PC-9 (cell line): Measurements from ENCODE around the gene RIPOR1. TPM values are rescaled to one million over a fixed set of nuclear protein-coding genes. Genes with fewer than 3 reads are reported as not detected.
A peak's percentile ranks its signal among the peaks of the same experiment; 100 is the strongest.

Source experiments
- BruUV-seq: library from RNA; stranded (reverse); fragments of 400-500 nt; replicated peaks from 2 replicates; lab custom pipeline; 2021; lab: Mats Ljungman, UMichigan
- CTCF ChIA-PET: fragments of 300-600 bp; sonication (Branson Sonifier 250); formaldehyde crosslinking; loops from one replicate; lab custom pipeline; 2022; ENCODE audit warnings: antibody characterized with exemption; lab: Charles Lee
- POLR2A ChIA-PET: fragments of 300-600 bp; sonication (Branson Sonifier 250); formaldehyde crosslinking; loops from one replicate; lab custom pipeline; 2022; ENCODE audit warnings: antibody characterized with exemption; ENCODE audit not compliant: unreplicated experiment; lab: Charles Lee
- DNase-seq, 2 experiments: peaks; one replicate each; pipeline versions ENCODE4 v3.0.0 to v3.0.0-alpha.2; 2015 to 2022; ENCODE audit warnings: mixed read lengths in 1 of 2
- H2AFZ ChIP-seq: fragments of 200-600 bp; sonication (generic); 2 replicates; pipeline ENCODE4 v1.8.1; 2017; ENCODE audit warnings: antibody characterized with exemption
- H3F3A ChIP-seq: fragments of 200-600 bp; sonication (generic); 2 replicates; pipeline ENCODE4 v1.8.1; 2017; ENCODE audit warnings: antibody characterized with exemption, mild to moderate bottlenecking, low read depth; ENCODE audit not compliant: insufficient read depth
- H3K27ac ChIP-seq: fragments of 200-600 bp; sonication (generic); 2 replicates; pipeline ENCODE4 v1.6.1; 2016; ENCODE audit warnings: mixed run types
- H3K27me3 ChIP-seq: fragments of 200-600 bp; sonication (generic); 2 replicates; pipeline ENCODE4 v1.6.1; 2016; ENCODE audit warnings: low read depth, mixed run types; ENCODE audit not compliant: insufficient read depth
- H3K36me3 ChIP-seq: fragments of 200-600 bp; sonication (generic); 2 replicates; pipeline ENCODE4 v1.6.1; 2016; ENCODE audit warnings: low read depth, mixed run types
- H3K4me1 ChIP-seq: fragments of 200-600 bp; sonication (generic); replicated peaks from 2 replicates; pipeline ENCODE4 v1.6.1; 2016; ENCODE audit warnings: mixed run types; ENCODE audit not compliant: insufficient read depth
- H3K4me2 ChIP-seq: fragments of 200-600 bp; sonication (generic); 2 replicates; pipeline ENCODE4 v1.6.1; 2017; ENCODE audit warnings: mixed run types
- H3K4me3 ChIP-seq: fragments of 200-600 bp; sonication (generic); 2 replicates; pipeline ENCODE4 v1.6.1; 2016; ENCODE audit warnings: mixed run types
- H3K79me2 ChIP-seq: fragments of 200-600 bp; sonication (generic); 2 replicates; pipeline ENCODE4 v1.6.1; 2017; ENCODE audit warnings: low read depth, mixed run types
- H3K9me2 ChIP-seq: fragments of 200-600 bp; sonication (generic); 2 replicates; pipeline ENCODE4 v1.8.1; 2017; ENCODE audit warnings: mild to moderate bottlenecking; ENCODE audit not compliant: insufficient read depth
- H3K9me3 ChIP-seq: fragments of 200-600 bp; sonication (generic); 2 replicates; pipeline ENCODE4 v1.8.1; 2016; ENCODE audit warnings: low read depth; ENCODE audit not compliant: insufficient read depth
- H4K20me1 ChIP-seq: fragments of 200-600 bp; sonication (generic); 2 replicates; pipeline ENCODE4 v1.8.1; 2017; ENCODE audit not compliant: insufficient read depth
- CTCF ChIP-seq: fragments of 200-600 bp; sonication (generic); conservative IDR thresholded peaks from 2 replicates; pipeline ENCODE4 v1.6.1; 2017; ENCODE audit warnings: mixed run types, antibody characterized with exemption, mild to moderate bottlenecking, moderate library complexity
- EZH2 ChIP-seq: fragments of 200-600 bp; sonication (generic); IDR thresholded peaks from 2 replicates; pipeline ENCODE4 v1.8.0; 2017; ENCODE audit warnings: antibody characterized with exemption, low read depth
- intact Hi-C: fragments of 100-400 bp; cut with micrococcal nuclease; formaldehyde crosslinking; loops from one replicate; pipeline ENCODE4 v1.10.0; 2022; ENCODE audit not compliant: unreplicated experiment
- total RNA-seq: library from RNA; stranded (reverse); gene quantifications from 2 replicates; pipeline ENCODE4 v1.2.3, GENCODE V29; 2021

RIPOR1 gene
- total RNA-seq, 1 experiment from 2014 or later, result 76.7 TPM

GRCh38 chr16:67521095-67521804 is 7.4 kb upstream of the RIPOR1 start:
- ChIA-PET CTCF (interaction anchor here (0.6 to 1.3 kb wide), 16 partner anchors 11 to 653 kb away, joined by 3 to 17 read pairs (median 5); partner anchors contain the start of genes ACD, ATP6V0D1, CARMIL2 and CTCF), POLR2A (interaction anchor here (0.5 to 0.7 kb wide), 5 partner anchors 107 to 807 kb away, joined by 3 to 6 read pairs (median 6); partner anchors contain the start of gene ACD)
- peak; percentile 82 to 96 for DNase-seq
- no peaks in the 10 kb centered on the region for H3K9me3 ChIP-seq
- no peaks in the 10 kb centered on the region for H3K27me3 ChIP-seq
- peak overlapping the region; percentile 70 for H3K27ac ChIP-seq
- no peaks in the 10 kb centered on the region for H3K9me2 ChIP-seq
- H3F3A ChIP-seq, result peaks cover 26% of the 10 kb centered on the region
- TSS peak; percentile 69 for BruUV-seq
- no peaks in the 10 kb centered on the region for H4K20me1 ChIP-seq
- peaks cover 22% of the 10 kb centered on the region for H3K4me1 ChIP-seq
- intact Hi-C loops, result loop anchor here (1.0 to 5.0 kb wide), 8 partner anchors 26 to 807 kb away; partner anchors contain the start of genes ACD, CTCF, PARD6A and RANBP10
- TF ChIP-seq EZH2 (no peak), CTCF (peak; percentile 88)
- H3K4me3 ChIP-seq, result peak overlapping the region; percentile 54; the same call in 1 of the 2 replicates
- H3K79me2 ChIP-seq, result no peaks in the 10 kb centered on the region
- peak overlapping the region; percentile 86 for H3K4me2 ChIP-seq
- peak overlapping the region; percentile 87 for H2AFZ ChIP-seq
- H3K36me3 ChIP-seq, result no peaks in the 10 kb centered on the region

- peak overlapping the region; percentile 11; the same call in 1 of the 2 replicates for H3K27ac ChIP-seq
Observed at GRCh38 chr16:67525176-67525860, 3.3 kb upstream of the RIPOR1 start.

More at GRCh38 chr16:67525176-67525860, 3.3 kb upstream of the RIPOR1 start:
- BruUV-seq, result no TSS peak
- H3K9me3 ChIP-seq, result no peaks in the 10 kb centered on the region
- H2AFZ ChIP-seq, result no peak overlapping the region
- H4K20me1 ChIP-seq, result no peaks in the 10 kb centered on the region
- peaks cover 45% of the 10 kb centered on the region for H3K4me1 ChIP-seq
- intact Hi-C loops, result no loop called here
- peaks cover 7% of the 10 kb centered on the region for H3K79me2 ChIP-seq
- ChIA-PET POLR2A (no interaction called here), CTCF (interaction anchor here (0.6 kb wide), 1 partner anchor 17 kb away, joined by 3 read pairs; no protein-coding TSS in a partner anchor)
- H3K4me2 ChIP-seq, result peak overlapping the region; percentile 27
- no peaks in the 10 kb centered on the region for H3K9me2 ChIP-seq
- peaks cover 50% of the 10 kb centered on the region for H3F3A ChIP-seq
- H3K4me3 ChIP-seq, result no peak overlapping the region
- TF ChIP-seq EZH2, result no peak
- peak; percentile 32; the same call in 1 of the 2 replicates for TF ChIP-seq CTCF
- H3K27me3 ChIP-seq, result no peaks in the 10 kb centered on the region
- no peaks in the 10 kb centered on the region for H3K36me3 ChIP-seq
- peak; percentile 77 to 84 for DNase-seq
